RWPE2 (cell line): ENCODE measurements around the gene ADAP2.

ENCODE experiments used
- ATAC-seq: fragments of 200-7000 bp; cut with Tn5 transposase; 3 replicates; pipeline ENCODE4 v1.9.1; 2021; ENCODE audit warnings: low read depth
- DNase-seq: peaks from one replicate; pipeline ENCODE4 v3.0.0-alpha.2; 2020; ENCODE audit warnings: low spot score
- H3K27ac ChIP-seq: fragments of 450-650 bp; 2 replicates; pipeline ENCODE4 v1.5.1; 2017; ENCODE audit warnings: mild to moderate bottlenecking; ENCODE audit not compliant: poor library complexity, severe bottlenecking
- H3K27me3 ChIP-seq: fragments of 250-450 bp; sonication (Bioruptor Pico); 2 replicates; pipeline ENCODE4 v1.5.1; 2021; ENCODE audit warnings: mild to moderate bottlenecking, moderate library complexity; ENCODE audit not compliant: insufficient read depth, poor library complexity, severe bottlenecking
- H3K36me3 ChIP-seq: fragments of 250-450 bp; sonication (Bioruptor Pico); 2 replicates; pipeline ENCODE4 v1.5.1; 2020; ENCODE audit warnings: low read depth, mild to moderate bottlenecking, moderate library complexity
- H3K4me1 ChIP-seq: fragments of 250-450 bp; sonication (Bioruptor Pico); 2 replicates; pipeline ENCODE4 v1.5.1; 2021; ENCODE audit warnings: mild to moderate bottlenecking, moderate library complexity; ENCODE audit not compliant: insufficient read depth, poor library complexity, severe bottlenecking
- H3K4me3 ChIP-seq: fragments of 250-450 bp; sonication (Bioruptor Pico); 2 replicates; pipeline ENCODE4 v1.5.1; 2021; ENCODE audit warnings: mild to moderate bottlenecking, moderate library complexity; ENCODE audit not compliant: severe bottlenecking
- H3K9me3 ChIP-seq: fragments of 250-450 bp; sonication (Bioruptor Pico); 2 replicates; pipeline ENCODE4 v1.5.1; 2021; ENCODE audit warnings: mild to moderate bottlenecking, moderate library complexity; ENCODE audit not compliant: severe bottlenecking
- CTCF ChIP-seq: fragments of 450-650 bp; IDR thresholded peaks from one replicate; pipeline ENCODE4 v1.5.1; 2017; ENCODE audit warnings: mild to moderate bottlenecking, moderate library complexity; ENCODE audit not compliant: poor library complexity, severe bottlenecking

Gene ADAP2

GRCh38 chr17:30954046-30954830 is 32.5 kb downstream of the ADAP2 start:
- ATAC-seq (no peak), DNase-seq (no peak)
- TF ChIP-seq CTCF: no peak
- no peak overlapping the region for H3K4me3 ChIP-seq
- H3K27ac ChIP-seq: no peak overlapping the region
- no peaks in the 10 kb centered on the region for H3K4me1 ChIP-seq
- H3K36me3 ChIP-seq: no peaks in the 10 kb centered on the region
- H3K9me3 ChIP-seq: no peaks in the 10 kb centered on the region
- H3K27me3 ChIP-seq: no peaks in the 10 kb centered on the region

- TF ChIP-seq CTCF: no peak
- DNase-seq (no peak), ATAC-seq (no peak)
- Histone ChIP-seq H3K4me3 (no peak overlapping the region), H3K4me1 (no peaks in the 10 kb centered on the region), H3K36me3 (no peaks in the 10 kb centered on the region), H3K27me3 (no peaks in the 10 kb centered on the region), H3K27ac (no peak overlapping the region), H3K9me3 (no peaks in the 10 kb centered on the region)
Observed at GRCh38 chr17:30956764-30957374, 35.1 kb downstream of the ADAP2 start.

- Histone ChIP-seq H3K4me3 (no peak overlapping the region), H3K9me3 (no peaks in the 10 kb centered on the region), H3K4me1 (no peaks in the 10 kb centered on the region), H3K27ac (no peak overlapping the region), H3K27me3 (no peaks in the 10 kb centered on the region), H3K36me3 (no peaks in the 10 kb centered on the region)
- DNase-seq: no peak
- TF ChIP-seq CTCF: no peak
- ATAC-seq: no peak
Observed at GRCh38 chr17:30957741-30958140, 36.0 kb downstream of the ADAP2 start.

- H3K4me1 ChIP-seq: no peaks in the 10 kb centered on the region
- TF ChIP-seq CTCF: no peak
- H3K27ac ChIP-seq: no peak overlapping the region
- no peak overlapping the region for H3K4me3 ChIP-seq
- H3K9me3 ChIP-seq: no peaks in the 10 kb centered on the region
- no peaks in the 10 kb centered on the region for H3K36me3 ChIP-seq
- ATAC-seq (no peak), DNase-seq (no peak)
- H3K27me3 ChIP-seq: no peaks in the 10 kb centered on the region
Observed at GRCh38 chr17:30958187-30958586, 36.4 kb downstream of the ADAP2 start.
